ENCODE measurements around the gene SHQ1.

DNA sequence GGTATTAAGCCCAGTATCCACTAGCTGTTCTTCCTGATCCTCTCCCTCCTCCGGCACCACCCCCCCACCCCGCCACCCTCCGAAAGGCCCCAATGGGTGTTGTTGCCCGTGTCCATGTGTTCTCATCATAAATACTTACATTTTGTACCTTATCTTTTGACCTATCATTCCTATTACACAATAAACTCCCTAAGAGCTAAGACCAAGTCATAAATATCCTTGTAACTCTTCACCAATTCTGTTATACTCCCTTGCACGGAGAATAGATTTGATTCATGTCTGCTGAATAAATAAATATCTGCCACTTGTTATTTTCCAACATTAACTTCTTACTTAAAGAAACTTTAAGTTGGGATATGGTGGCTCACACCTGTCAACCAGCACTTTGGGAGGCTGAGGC, 43.9 kb downstream of the SHQ1 start:
- TF ChIP-seq, protein P1, sequence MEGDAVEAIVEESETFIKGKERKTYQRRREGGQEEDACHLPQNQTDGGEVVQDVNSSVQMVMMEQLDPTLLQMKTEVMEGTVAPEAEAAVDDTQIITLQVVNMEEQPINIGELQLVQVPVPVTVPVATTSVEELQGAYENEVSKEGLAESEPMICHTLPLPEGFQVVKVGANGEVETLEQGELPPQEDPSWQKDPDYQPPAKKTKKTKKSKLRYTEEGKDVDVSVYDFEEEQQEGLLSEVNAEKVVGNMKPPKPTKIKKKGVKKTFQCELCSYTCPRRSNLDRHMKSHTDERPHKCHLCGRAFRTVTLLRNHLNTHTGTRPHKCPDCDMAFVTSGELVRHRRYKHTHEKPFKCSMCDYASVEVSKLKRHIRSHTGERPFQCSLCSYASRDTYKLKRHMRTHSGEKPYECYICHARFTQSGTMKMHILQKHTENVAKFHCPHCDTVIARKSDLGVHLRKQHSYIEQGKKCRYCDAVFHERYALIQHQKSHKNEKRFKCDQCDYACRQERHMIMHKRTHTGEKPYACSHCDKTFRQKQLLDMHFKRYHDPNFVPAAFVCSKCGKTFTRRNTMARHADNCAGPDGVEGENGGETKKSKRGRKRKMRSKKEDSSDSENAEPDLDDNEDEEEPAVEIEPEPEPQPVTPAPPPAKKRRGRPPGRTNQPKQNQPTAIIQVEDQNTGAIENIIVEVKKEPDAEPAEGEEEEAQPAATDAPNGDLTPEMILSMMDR (IDR thresholded peaks at IDR 0.05; ENCODE audit: low read depth, low read length) = no peak
- no peak for TF ChIP-seq POLR2A (IDR thresholded peaks at IDR 0.05; ENCODE audit: extremely low read depth, insufficient read length)

Data from NB4 (cell line).